HG03342 (cell line): ENCODE results near the gene SNX19.

Source experiments
- ATAC-seq: cut with Tn5 transposase; IDR thresholded peaks from one replicate; pipeline ENCODE4 v1.9.1; 2021; ENCODE audit warnings: mild to moderate bottlenecking, moderate library complexity; ENCODE audit not compliant: unreplicated experiment

Gene SNX19

GRCh38 chr11:130906616-130907015 lies 9.7 kb downstream of the SNX19 start:
- ATAC-seq, result no peak

GRCh38 chr11:130905512-130905911 lies 10.8 kb downstream of the SNX19 start:
- ATAC-seq, result no peak

- no peak for ATAC-seq
These were observed 11.9 kb downstream of the SNX19 start for GRCh38 chr11:130904380-130904779.

- ATAC-seq, result no peak
These were observed 13.9 kb downstream of the SNX19 start for GRCh38 chr11:130902380-130902779.

GRCh38 chr11:130899106-130899505 lies 17.2 kb downstream of the SNX19 start:
- ATAC-seq, result no peak

- no peak for ATAC-seq
These were observed 18.8 kb downstream of the SNX19 start for GRCh38 chr11:130897262-130898182.

- peak; percentile 97 for ATAC-seq
These were observed 21.8 kb downstream of the SNX19 start for GRCh38 chr11:130894322-130895025.

GRCh38 chr11:130892861-130893260 lies 23.4 kb downstream of the SNX19 start:
- ATAC-seq, result no peak

GRCh38 chr11:130891326-130891725 lies 25.0 kb downstream of the SNX19 start:
- ATAC-seq, result no peak

- ATAC-seq, result no peak
These were observed 26.1 kb downstream of the SNX19 start for GRCh38 chr11:130890039-130890745.

- no peak for ATAC-seq
These were observed 27.5 kb downstream of the SNX19 start for GRCh38 chr11:130888790-130889189.

GRCh38 chr11:130886704-130887103 lies 29.6 kb downstream of the SNX19 start:
- no peak for ATAC-seq

GRCh38 chr11:130882138-130882551 lies 34.1 kb downstream of the SNX19 start:
- no peak for ATAC-seq

GRCh38 chr11:130881475-130882137 lies 34.7 kb downstream of the SNX19 start:
- no peak for ATAC-seq

- ATAC-seq, result no peak
These were observed 36.4 kb downstream of the SNX19 start for GRCh38 chr11:130879836-130880235.

GRCh38 chr11:130876931-130877915 lies 39.1 kb downstream of the SNX19 start:
- no peak for ATAC-seq

GRCh38 chr11:130876100-130876499 lies 40.2 kb downstream of the SNX19 start:
- ATAC-seq, result no peak

GRCh38 chr11:130874955-130875531 lies 41.2 kb downstream of the SNX19 start:
- ATAC-seq, result no peak

GRCh38 chr11:130874396-130874795 lies 41.9 kb downstream of the SNX19 start:
- no peak for ATAC-seq
